Stimulated activated CD4-positive, alpha-beta T cell treated with anti-CD3 and anti-CD28 coated beads, Interleukin-2, amount 100 ng/mL, for 4 hours (primary cell): ENCODE measurements around the gene GPR17.

Experiments
- DNase-seq: peaks from one replicate; pipeline ENCODE4 v3.0.0-alpha.2; 2020; ENCODE audit warnings: low read depth

Gene GPR17

GRCh38 chr2:127694986-127695385, 49.0 kb downstream of the GPR17 start:
- no peak for DNase-seq

GRCh38 chr2:127695491-127696472, 49.8 kb downstream of the GPR17 start:
- DNase-seq: peak; percentile 37

- DNase-seq: no peak
These were observed 51.7 kb downstream of the GPR17 start for GRCh38 chr2:127697482-127698180.

- DNase-seq: no peak
These were observed 52.8 kb downstream of the GPR17 start for GRCh38 chr2:127698553-127699355.

GRCh38 chr2:127700527-127701192, 54.7 kb downstream of the GPR17 start:
- no peak for DNase-seq

GRCh38 chr2:127701193-127701650, 55.3 kb downstream of the GPR17 start, which contains the start of gene SFT2D3:
Gene SFT2D3 (plus strand): TSS chr2:127701497. CDS start chr2:127701529, 32 bp downstream.
- peak; percentile 87 for DNase-seq

DNA sequence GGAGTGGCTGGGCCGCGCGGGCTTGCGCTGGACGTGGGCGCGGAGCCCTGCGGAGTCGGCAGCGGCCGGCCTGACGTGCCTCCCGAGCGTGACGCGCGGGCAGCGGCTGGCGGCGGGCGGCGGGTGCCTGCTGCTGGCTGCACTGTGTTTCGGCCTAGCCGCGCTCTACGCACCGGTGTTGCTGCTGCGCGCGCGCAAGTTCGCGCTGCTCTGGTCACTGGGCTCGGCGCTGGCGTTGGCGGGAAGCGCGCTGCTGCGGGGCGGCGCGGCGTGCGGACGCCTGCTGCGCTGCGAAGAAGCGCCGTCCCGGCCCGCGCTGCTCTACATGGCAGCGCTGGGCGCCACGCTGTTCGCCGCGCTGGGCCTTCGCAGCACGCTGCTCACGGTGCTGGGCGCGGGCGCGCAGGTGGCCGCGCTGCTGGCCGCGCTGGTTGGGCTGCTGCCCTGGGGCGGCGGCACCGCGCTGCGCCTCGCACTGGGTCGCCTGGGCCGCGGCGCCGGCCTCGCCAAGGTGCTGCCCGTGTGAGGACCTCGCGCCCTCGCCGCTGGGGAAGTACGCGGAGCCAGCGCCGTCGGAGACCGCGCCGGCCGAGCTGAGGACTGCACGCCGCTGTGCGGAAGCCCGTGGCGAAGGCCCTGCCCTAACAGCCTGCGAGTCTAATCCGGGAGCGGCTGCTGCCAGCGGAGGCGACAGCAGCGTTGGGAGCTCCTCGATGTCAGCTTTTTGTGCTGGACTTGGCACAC, 55.9 kb downstream of the GPR17 start:
- DNase-seq: peak; percentile 73
